IMR-90 (cell line): ENCODE data around the gene HES7. TPM values are rescaled to one million over a fixed set of nuclear protein-coding genes. Genes with fewer than 3 reads are reported as not detected.

Experiments
- ATAC-seq: fragments of 200-7000 bp; cut with Tn5 transposase; 2 replicates; pipeline ENCODE4 v1.9.1; 2020; ENCODE audit warnings: low read depth, mild to moderate bottlenecking, moderate library complexity
- BruUV-seq: library from RNA; stranded (reverse); fragments of 400-500 nt; replicated peaks from 2 replicates; lab custom pipeline; 2021; lab: Mats Ljungman, UMichigan
- CTCF ChIA-PET: fragments of 300-600 bp; formaldehyde crosslinking; extraction: SDS; loops from one replicate; lab custom pipeline; 2021; ENCODE audit warnings: antibody characterized with exemption; lab: Yijun Ruan, JAX
- POLR2A ChIA-PET: fragments of 300-600 bp; sonication (Branson Sonifier 250); formaldehyde crosslinking; loops from one replicate; lab custom pipeline; 2022; ENCODE audit warnings: antibody characterized with exemption; ENCODE audit not compliant: unreplicated experiment; lab: Charles Lee
- DNase-seq: peaks from one replicate; pipeline ENCODE4 v3.0.0; 2013
- H2AFZ ChIP-seq: replicated peaks from 2 replicates; pipeline ENCODE3; 2013; ENCODE audit warnings: low read length, mild to moderate bottlenecking; ENCODE audit not compliant: poor library complexity
- H2AK5ac ChIP-seq: 2 replicates; pipeline ENCODE4 v1.6.1; 2013; ENCODE audit warnings: low read depth, low read length, inconsistent platforms
- H2AK9ac ChIP-seq: replicated peaks from 2 replicates; pipeline ENCODE3; 2013; ENCODE audit warnings: mild to moderate bottlenecking, low read depth, low read length, moderate library complexity; ENCODE audit not compliant: poor library complexity
- H2BK120ac ChIP-seq: 2 replicates; pipeline ENCODE4 v1.6.1; 2013; ENCODE audit warnings: low read depth, low read length, inconsistent platforms
- H2BK15ac ChIP-seq: 3 replicates; pipeline ENCODE4 v1.6.1; 2013; ENCODE audit warnings: low read depth, low read length, inconsistent platforms
- H2BK20ac ChIP-seq: 2 replicates; pipeline ENCODE4 v1.6.1; 2013; ENCODE audit warnings: low read depth, mild to moderate bottlenecking, inconsistent platforms, low read length, moderate library complexity
- H2BK5ac ChIP-seq: 2 replicates; pipeline ENCODE4 v1.6.1; 2013; ENCODE audit warnings: mild to moderate bottlenecking, low read depth, low read length, inconsistent platforms; ENCODE audit not compliant: poor library complexity, severe bottlenecking
- H3K14ac ChIP-seq: replicated peaks from 2 replicates; pipeline ENCODE4 v1.6.1; 2013; ENCODE audit warnings: low read depth, low read length, inconsistent platforms
- H3K18ac ChIP-seq: 2 replicates; pipeline ENCODE4 v1.6.1; 2013; ENCODE audit warnings: low read depth, low read length, control low read depth
- H3K23ac ChIP-seq: 2 replicates; pipeline ENCODE4 v1.6.1; 2013; ENCODE audit warnings: low read depth, low read length, inconsistent platforms
- H3K27ac ChIP-seq: 2 replicates; pipeline ENCODE4 v1.5.1; 2013; ENCODE audit warnings: mild to moderate bottlenecking, control low read depth, low read length; ENCODE audit not compliant: insufficient read depth
- H3K27me3 ChIP-seq: 2 replicates; pipeline ENCODE4 v1.6.1; 2013; ENCODE audit warnings: low read length; ENCODE audit not compliant: control insufficient read depth, insufficient read depth
- H3K36me3 ChIP-seq: 2 replicates; pipeline ENCODE4 v1.6.1; 2013; ENCODE audit warnings: low read length, mixed read lengths; ENCODE audit not compliant: control insufficient read depth, insufficient read depth
- H3K4ac ChIP-seq: 2 replicates; pipeline ENCODE4 v1.6.1; 2013; ENCODE audit warnings: low read depth, low read length, inconsistent platforms
- H3K4me1 ChIP-seq: 2 replicates; pipeline ENCODE4 v1.6.1; 2013; ENCODE audit warnings: low read length, mixed read lengths; ENCODE audit not compliant: control insufficient read depth, insufficient read depth
- H3K4me2 ChIP-seq: 2 replicates; pipeline ENCODE4 v1.6.1; 2013; ENCODE audit warnings: low read depth, mild to moderate bottlenecking, control low read depth, low read length, moderate library complexity
- H3K4me3 ChIP-seq: 2 replicates; pipeline ENCODE4 v1.5.1; 2013; ENCODE audit warnings: low read depth, mild to moderate bottlenecking, control low read depth, low read length, moderate library complexity; ENCODE audit not compliant: insufficient read depth
- H3K56ac ChIP-seq: 2 replicates; pipeline ENCODE4 v1.6.1; 2013; ENCODE audit warnings: low read length, inconsistent platforms; ENCODE audit not compliant: insufficient read depth; ENCODE audit errors: extremely low read depth
- H3K79me1 ChIP-seq, 2 experiments: 2 replicates each; pipeline ENCODE4 v1.6.1; 2013; ENCODE audit warnings: low read length in 2 of 2, inconsistent platforms in 1 of 2, low read depth in 1 of 2
- H3K9ac ChIP-seq: 2 replicates; pipeline ENCODE4 v1.6.1; 2013; ENCODE audit warnings: low read depth, low read length, control low read depth
- H3K9me1 ChIP-seq: 2 replicates; pipeline ENCODE4 v1.6.1; 2013; ENCODE audit warnings: low read length, inconsistent platforms; ENCODE audit not compliant: insufficient read depth
- H3K9me3 ChIP-seq: 2 replicates; pipeline ENCODE4 v1.6.1; 2013; ENCODE audit warnings: low read length; ENCODE audit not compliant: control insufficient read depth, insufficient read depth
- H4K20me1 ChIP-seq: 2 replicates; pipeline ENCODE4 v1.6.1; 2013; ENCODE audit warnings: low read length, inconsistent platforms; ENCODE audit not compliant: insufficient read depth
- H4K5ac ChIP-seq: 2 replicates; pipeline ENCODE4 v1.6.1; 2013; ENCODE audit warnings: mild to moderate bottlenecking, low read depth, low read length, control low read depth
- H4K8ac ChIP-seq, 2 experiments: 2 replicates each; pipeline ENCODE4 v1.6.1; 2013; ENCODE audit warnings: low read depth in 2 of 2, low read length in 2 of 2, control low read depth in 1 of 2, inconsistent platforms in 1 of 2
- H4K91ac ChIP-seq: 2 replicates; pipeline ENCODE4 v1.6.1; 2013; ENCODE audit warnings: low read depth, low read length, inconsistent platforms; ENCODE audit not compliant: insufficient read depth
- CTCF ChIP-seq: conservative IDR thresholded peaks from 2 replicates; pipeline ENCODE4 v1.5.1; 2012; ENCODE audit warnings: mild to moderate bottlenecking, low read depth, low read length, improper control_type of control experiment
- MAFK ChIP-seq: IDR thresholded peaks from 2 replicates; pipeline ENCODE4 v1.6.1; 2012; ENCODE audit warnings: low read depth, low read length, improper control_type of control experiment
- RAD21 ChIP-seq: IDR thresholded peaks from 2 replicates; pipeline ENCODE4 v1.6.1; 2012; ENCODE audit warnings: low read length, improper control_type of control experiment
- SMC3 ChIP-seq: fragments of 150-350 bp; IDR thresholded peaks from 2 replicates; pipeline ENCODE4 v1.6.1; 2016; ENCODE audit warnings: low read depth, mild to moderate bottlenecking, antibody characterized with exemption, low read length, moderate library complexity
- WGBS, 2 experiments: methylation state at CpG; one replicate each; pipeline versions ENCODE4 v1.1.5 to v1.1.7; 2013; ENCODE audit warnings: missing lambda C conversion rate in 2 of 2; ENCODE audit not compliant: insufficient read length in 1 of 2; ENCODE audit errors: extremely low coverage in 2 of 2; 5-methylcytosine and 5-hydroxymethylcytosine counted together
- dilution Hi-C: fragments of 300-500 bp; cut with HindIII; formaldehyde crosslinking; loops from one replicate; pipeline ENCODE4 v1.14.3; 2018; ENCODE audit warnings: low sequenced_read_pairs; ENCODE audit not compliant: unreplicated experiment
- in situ Hi-C: fragments of 300-500 bp; cut with MboI; formaldehyde crosslinking; loops from 3 replicates; pipeline ENCODE4 v1.14.3; 2019; ENCODE audit warnings: low sequenced_read_pairs, inconsistent platforms, mixed read lengths
- intact Hi-C: fragments of 100-400 bp; cut with micrococcal nuclease; formaldehyde crosslinking; loops from 2 replicates; pipeline ENCODE4 v1.10.0; 2022
- polyA plus RNA-seq, 3 experiments: library from polyadenylated mRNA; depleted of rRNA; stranded (reverse); fragments of >200 nt; gene quantifications; 2 replicates each; pipeline ENCODE4 v1.2.3, GENCODE V29; 2012; ENCODE audit warnings: low replicate concordance in 1 of 3
- total RNA-seq: library from RNA; depleted of rRNA; stranded (reverse); fragments of >200 nt; gene quantifications from 2 replicates; pipeline ENCODE4 v1.2.3, GENCODE V29; 2012

HES7 gene
- total and polyA plus RNA-seq, 2 of the 4 experiments (the other 2 are of a cell fraction) = 0.43 TPM; not detected in 1

- Histone ChIP-seq H2AK9ac (no peak overlapping the region), H4K5ac (no peak overlapping the region), H3K56ac (no peak overlapping the region), H3K9ac (no peak overlapping the region), H2BK20ac (no peak overlapping the region), H3K36me3 (no peaks in the 10 kb centered on the region), H3K4me3 (no peak overlapping the region), H2AFZ (peak overlapping the region; percentile 61), H3K18ac (no peak overlapping the region), H4K91ac (no peak overlapping the region), H3K79me1 (no peaks in the 10 kb centered on the region), H3K27ac (no peak overlapping the region), H2BK15ac (no peak overlapping the region), H3K14ac (no peak overlapping the region), H3K27me3 (peaks cover 68% of the 10 kb centered on the region), H2BK5ac (no peak overlapping the region), H3K9me1 (no peaks in the 10 kb centered on the region), H2AK5ac (no peak overlapping the region), H3K9me3 (no peaks in the 10 kb centered on the region), H3K4me2 (peak overlapping the region; percentile 34; the same call in 1 of the 2 replicates), H3K23ac (no peak overlapping the region), H3K4me1 (peaks cover 2% of the 10 kb centered on the region; the same call in 1 of the 2 replicates), H3K4ac (no peak overlapping the region), H4K8ac (no peak overlapping the region), H2BK120ac (no peak overlapping the region), H4K20me1 (no peaks in the 10 kb centered on the region)
- DNase-seq (no peak), ATAC-seq (peak; percentile 56)
- intact Hi-C loops (no loop called here), dilution Hi-C loops (loop anchor here (25.0 kb wide), 1 partner anchor 127 kb away; the partner anchor contains the start of genes CTC1 and PFAS), in situ Hi-C loops (no loop called here)
- peak; percentile 56 for TF ChIP-seq RAD21
- TF ChIP-seq CTCF = peak; percentile 53
- peak; percentile 47 for TF ChIP-seq SMC3
- no peak for TF ChIP-seq MAFK
- 8% methylated on average over 28 of the region's 63 CpGs; no CpG with 5 or more reads in 1 of the 2 experiments for WGBS, 2 experiments
- POLR2A ChIA-PET = no interaction called here
- no TSS peak for BruUV-seq
- CTCF ChIA-PET = interaction anchor here (0.6 to 1.4 kb wide), 2 partner anchors 9 to 27 kb away, joined by 5 to 7 read pairs; no protein-coding TSS in a partner anchor
Measured at GRCh38 chr17:8109661-8110455, 14.0 kb downstream of the HES7 start.
